ENCODE results near the gene TRIM36.

TRIM36 gene, protein sequence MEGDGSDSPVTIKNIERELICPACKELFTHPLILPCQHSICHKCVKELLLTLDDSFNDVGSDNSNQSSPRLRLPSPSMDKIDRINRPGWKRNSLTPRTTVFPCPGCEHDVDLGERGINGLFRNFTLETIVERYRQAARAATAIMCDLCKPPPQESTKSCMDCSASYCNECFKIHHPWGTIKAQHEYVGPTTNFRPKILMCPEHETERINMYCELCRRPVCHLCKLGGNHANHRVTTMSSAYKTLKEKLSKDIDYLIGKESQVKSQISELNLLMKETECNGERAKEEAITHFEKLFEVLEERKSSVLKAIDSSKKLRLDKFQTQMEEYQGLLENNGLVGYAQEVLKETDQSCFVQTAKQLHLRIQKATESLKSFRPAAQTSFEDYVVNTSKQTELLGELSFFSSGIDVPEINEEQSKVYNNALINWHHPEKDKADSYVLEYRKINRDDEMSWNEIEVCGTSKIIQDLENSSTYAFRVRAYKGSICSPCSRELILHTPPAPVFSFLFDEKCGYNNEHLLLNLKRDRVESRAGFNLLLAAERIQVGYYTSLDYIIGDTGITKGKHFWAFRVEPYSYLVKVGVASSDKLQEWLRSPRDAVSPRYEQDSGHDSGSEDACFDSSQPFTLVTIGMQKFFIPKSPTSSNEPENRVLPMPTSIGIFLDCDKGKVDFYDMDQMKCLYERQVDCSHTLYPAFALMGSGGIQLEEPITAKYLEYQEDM

DNA sequence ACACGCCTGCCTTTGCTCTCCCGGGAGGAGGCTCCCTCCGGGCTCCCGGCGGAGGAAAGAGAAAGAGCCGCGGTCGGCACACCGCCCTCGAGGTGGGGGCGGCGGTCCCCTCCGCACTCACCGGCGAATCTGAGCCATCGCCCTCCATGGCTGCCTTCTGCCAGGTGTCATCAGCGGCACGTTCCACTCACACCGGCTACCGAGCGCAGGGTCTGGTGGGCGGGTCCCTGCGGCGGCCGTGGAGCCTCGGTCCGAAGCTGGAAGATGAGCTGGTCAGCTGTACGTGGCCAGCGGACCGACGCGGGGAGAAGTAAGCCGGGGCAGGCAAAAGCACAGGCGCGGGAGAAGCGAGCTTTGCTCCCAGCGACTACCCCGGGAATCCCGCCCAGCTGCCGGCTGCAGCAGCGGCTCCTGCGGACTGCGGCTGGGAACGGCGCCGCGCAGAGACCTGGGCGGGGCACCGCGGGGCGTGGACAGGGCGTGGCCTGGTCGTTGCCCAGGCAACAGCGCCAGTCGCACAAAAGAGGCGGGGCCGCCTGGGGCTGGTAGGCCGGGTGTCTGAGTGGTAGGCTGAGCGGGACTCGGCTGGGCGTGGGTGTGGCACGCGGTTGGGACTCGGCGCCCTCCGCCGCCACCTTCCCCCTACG, at the start of gene TRIM36:
Gene TRIM36 (minus strand): TSS at position 422 of the 647 bp plus-strand sequence. CDS start 274 bp downstream, at position 148.
- DNase-seq = peak; percentile 63

DNA sequence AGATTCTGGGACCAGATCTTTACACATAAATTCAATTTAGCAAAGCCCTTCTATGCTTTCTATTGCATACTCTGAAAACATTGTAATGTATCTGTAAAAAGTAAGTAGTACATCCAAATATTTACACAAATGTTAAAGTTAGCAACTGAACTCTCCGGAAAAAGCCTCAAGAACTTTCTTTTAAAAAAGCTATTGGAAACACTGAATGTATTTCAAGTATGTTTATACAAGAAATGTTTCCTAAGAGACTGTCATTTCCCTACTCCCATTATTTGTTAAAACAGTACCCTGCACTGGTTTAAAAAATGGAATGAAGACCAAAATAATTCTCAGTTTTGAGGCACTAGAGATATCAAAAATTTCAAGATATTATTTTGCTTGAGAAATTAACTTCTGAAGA, 44.8 kb upstream of the TRIM36 start:
- DNase-seq = no peak

DNA sequence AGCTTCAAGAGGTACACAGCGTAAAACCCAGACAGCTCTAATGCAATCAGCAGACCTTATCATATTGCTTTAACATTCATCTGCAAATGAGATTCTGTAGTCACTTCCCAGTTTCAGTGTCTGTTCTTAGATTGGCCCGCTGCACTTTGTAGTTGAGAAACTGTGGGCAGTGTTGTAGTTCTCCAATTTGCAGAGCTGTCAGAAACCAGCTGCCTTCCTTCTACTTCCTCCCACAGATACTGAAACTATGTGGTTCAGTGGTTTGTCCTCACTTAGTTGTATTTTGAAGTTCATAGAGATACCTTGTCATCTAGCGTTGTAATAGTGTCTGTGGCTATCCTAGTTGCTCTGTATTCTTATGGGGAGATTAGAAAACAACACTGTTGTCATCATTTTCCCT, 39.6 kb upstream of the TRIM36 start:
- no peak for DNase-seq

DNA sequence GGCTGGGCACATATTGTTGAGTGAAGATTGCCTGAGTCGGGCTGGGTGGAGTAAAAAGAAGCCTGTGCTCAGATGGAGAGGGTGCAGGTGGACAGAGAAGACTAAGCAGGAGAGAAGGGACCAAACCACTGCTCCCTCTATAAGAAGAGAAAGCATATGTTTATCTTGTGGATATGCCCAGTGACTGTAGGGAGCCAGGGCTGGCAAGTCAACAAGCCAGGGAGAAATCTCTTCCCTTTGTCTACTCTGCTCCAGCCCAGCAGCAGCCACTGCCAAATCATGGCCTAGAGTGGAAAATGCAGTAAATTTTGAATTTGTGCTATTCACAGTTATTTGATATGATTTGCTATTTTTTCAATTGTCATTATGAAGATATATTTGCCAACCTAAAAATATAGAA, 33.2 kb upstream of the TRIM36 start:
- no peak for DNase-seq

DNA sequence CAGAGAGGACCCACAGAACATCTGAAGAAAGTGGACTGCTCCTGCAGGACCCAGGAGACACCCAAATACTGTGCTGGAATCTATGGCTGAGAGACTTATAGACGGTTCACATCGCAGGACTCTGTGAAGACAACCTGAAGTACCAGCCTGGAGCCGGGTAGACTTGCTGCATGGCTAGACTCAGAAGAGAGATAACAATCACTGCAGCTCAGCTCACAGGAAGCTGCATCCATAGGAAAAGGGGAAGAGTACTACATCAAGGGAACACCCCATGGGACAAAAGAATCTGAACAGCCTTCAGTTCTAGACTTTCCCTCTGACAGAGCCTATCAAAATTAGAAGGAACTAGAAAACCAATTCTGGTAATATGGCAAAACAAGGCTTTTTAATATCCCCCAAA, 26.5 kb upstream of the TRIM36 start:
- no peak for DNase-seq

GRCh38 chr5:115194676-115195075, 25.0 kb upstream of the TRIM36 start:
- no peak for DNase-seq

DNA sequence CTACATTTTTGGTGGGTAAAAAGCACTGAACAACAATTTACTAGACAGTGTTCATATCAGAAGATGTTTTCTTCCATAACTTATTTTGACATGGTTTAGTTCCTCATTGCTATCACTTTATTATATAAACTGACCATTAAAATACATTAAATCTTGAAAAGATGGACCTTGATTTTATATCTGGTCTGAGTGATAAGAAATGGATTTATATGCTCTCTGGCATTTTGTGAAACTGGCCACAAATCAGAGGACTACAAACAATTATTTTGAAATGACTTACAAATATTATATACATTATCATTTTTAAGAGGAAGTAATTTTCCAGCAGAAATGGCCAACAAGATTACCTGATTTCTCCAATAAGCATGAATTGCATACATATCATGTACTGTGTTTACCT, 23.6 kb upstream of the TRIM36 start:
- DNase-seq = no peak

GRCh38 chr5:115192098-115192497, 22.4 kb upstream of the TRIM36 start:
- DNase-seq = no peak

- no peak for DNase-seq
Observed at GRCh38 chr5:115191474-115192031, 21.8 kb upstream of the TRIM36 start.

GRCh38 chr5:115190388-115190787, 20.7 kb upstream of the TRIM36 start:
- no peak for DNase-seq

- no peak for DNase-seq
Observed at GRCh38 chr5:115189866-115190265, 20.2 kb upstream of the TRIM36 start.

- DNase-seq = no peak
Observed at GRCh38 chr5:115186794-115187193, 17.1 kb upstream of the TRIM36 start.

- DNase-seq = no peak
Observed at GRCh38 chr5:115184770-115185169, 15.1 kb upstream of the TRIM36 start.

- no peak for DNase-seq
Observed at GRCh38 chr5:115181757-115182156, 12.0 kb upstream of the TRIM36 start.

GRCh38 chr5:115180165-115180709, 10.5 kb upstream of the TRIM36 start:
- DNase-seq = no peak

DNA sequence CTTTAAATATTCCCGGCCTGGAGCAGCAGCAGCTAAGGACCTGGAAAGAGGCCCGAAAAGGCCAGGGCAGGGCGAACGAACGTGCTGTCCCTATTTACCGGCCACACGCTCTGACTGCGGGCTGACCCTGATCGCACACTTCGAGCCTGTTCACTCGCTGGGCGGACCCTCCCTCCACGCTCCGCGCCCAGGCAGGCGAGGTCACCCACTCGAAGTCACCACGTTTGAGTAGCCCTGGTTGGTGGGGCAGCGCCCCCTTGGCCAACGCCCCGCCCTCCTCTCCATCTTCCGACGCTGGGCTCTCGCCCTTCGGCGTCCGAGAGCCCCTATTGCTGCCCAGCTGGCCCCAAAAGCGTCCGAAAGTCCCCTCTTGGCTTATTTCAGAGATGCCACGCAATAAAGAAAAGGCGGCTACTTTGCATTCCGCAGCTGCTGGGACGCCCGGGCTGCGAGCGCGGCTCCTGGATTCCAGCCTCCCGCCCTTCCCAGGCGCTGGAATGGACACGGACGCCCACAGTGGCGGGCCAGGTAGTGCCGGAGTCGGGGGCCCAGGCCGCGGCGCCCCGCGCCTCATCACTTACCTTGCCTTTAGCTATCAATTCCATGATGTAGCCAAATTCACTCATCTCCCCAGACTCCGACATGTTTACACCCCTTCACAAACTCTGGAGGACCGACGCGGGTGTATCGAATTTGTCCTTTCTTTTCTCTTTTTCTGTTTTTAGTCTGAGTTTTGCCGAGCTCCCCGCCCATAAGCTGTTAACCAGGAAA, 9.9 kb upstream of the TRIM36 start:
- no peak for DNase-seq

- DNase-seq = no peak
Observed at GRCh38 chr5:115179030-115179393, 9.3 kb upstream of the TRIM36 start.

DNA sequence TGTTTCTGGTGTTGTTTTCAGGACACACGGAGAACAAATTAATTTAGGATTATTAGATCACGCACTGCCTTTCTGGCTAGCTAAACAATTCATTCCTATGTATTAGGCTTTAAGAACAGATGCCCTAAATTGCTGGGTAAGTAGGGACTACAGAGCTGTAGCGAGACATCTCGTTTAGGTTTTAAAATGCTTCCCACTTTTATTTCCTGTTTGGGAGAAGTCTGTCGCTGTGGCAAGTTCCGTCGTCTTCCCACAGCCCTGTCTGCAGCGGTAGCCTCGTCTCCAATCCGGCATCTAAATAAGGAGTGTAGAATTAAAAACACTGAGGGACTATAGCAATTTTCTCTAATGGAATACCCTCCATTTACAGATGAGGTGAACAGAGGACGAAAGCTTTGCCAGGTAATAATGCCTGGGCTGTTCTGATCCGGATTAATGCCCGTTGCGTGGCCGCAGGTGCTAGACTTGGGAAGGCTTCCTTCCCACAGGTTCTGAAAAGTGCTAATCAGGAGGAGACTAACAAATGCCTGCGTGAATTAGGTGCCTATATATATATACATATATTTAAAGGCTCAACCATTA, 1.3 kb upstream of the TRIM36 start:
- no peak for DNase-seq

DNA sequence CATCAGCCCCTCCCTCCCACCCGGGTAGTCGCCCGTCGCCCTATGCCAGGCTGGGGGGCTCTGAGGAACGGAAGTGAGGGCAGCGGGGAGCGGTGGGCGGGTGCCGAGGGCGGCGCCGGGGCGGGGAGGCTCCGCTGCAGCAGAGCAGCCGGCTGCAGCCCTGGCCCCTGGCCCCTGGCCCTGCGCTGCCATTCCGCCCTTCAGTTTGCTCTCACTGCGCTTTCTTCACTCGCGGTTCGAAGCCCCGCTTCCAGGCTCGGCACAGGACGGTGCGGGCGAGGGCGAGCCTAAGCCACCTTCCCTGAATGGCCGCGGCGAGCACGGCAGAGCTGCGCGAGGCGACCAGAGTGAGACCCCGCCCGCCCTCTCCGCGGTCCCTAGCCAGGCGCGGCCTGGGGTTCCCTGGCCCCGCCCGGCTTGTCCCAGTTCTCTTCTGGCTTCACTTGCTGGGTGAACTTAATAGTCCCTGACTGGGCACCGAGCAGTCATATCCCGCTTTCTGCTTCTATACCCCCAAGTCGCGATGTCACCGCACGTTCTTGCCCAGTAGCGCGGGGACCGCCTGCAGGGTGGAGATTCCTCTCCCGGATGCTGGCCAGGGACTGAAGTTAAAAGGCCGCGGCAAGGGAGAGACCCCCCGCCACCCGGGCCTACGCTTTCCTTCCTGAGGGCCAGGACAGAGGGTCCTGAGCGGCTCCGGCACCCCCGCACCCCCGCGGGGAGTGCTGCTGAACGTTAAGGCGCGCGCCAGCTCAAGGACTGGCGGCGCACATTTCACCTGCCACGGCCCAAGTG, 623 bp upstream of the TRIM36 start:
- no peak for DNase-seq

- no peak for DNase-seq
Observed at GRCh38 chr5:115168829-115169486, 750 bp downstream of the TRIM36 start.
